Measurements from ENCODE around the gene WDR62.
A peak's percentile ranks its signal among the peaks of the same experiment; 100 is the strongest.
"Not testable (repeated sequence)": the region's sequence is repeated elsewhere in the genome, so short reads cannot be mapped to it uniquely, and the experiment has no call there.

Gene WDR62

GRCh38 chr19:36040495-36040894 is 14.2 kb upstream of the WDR62 start:
- DNase-seq = no peak

GRCh38 chr19:36041092-36041491 is 13.6 kb upstream of the WDR62 start:
- not testable (repeated sequence) for DNase-seq

DNA sequence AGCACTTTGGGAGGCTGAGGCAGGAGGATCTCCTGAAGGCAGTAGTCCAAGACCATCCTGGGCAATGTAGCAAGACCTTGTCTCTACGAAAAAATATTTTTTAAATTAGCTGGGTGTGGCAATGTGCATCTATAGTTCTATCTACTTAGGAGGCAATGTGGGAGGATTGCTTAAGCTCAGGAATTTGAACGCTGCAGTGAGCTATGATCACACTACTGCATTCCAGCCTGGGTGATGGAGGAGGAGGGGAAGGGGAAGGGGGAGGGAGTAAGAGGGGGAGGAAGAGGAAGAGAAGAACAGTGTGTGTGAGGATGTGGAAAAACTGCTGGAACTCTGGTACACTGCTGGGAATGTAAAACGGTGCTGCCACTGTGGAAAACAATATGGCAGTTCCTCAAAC is 12.9 kb upstream of the WDR62 start:
- peak; percentile 93 for DNase-seq

DNA sequence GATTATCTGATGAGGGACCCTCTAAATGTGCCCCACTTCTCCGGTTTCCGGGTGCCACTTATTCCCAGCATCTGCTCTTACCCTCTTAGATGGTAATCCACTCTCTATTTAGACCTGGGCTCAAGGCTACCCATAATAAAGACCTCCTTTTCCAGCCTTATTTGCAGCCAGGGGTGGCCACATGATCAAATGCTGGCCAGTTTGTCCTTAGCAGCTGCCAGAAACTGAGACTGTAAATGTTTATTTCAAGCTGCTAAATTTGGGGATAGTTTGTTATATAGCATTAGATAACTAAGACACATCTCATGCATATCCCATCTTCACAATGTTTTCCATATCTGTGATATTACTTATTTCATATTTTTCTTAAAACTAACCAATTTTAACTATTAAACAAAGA is 10.7 kb upstream of the WDR62 start:
- DNase-seq = no peak

DNA sequence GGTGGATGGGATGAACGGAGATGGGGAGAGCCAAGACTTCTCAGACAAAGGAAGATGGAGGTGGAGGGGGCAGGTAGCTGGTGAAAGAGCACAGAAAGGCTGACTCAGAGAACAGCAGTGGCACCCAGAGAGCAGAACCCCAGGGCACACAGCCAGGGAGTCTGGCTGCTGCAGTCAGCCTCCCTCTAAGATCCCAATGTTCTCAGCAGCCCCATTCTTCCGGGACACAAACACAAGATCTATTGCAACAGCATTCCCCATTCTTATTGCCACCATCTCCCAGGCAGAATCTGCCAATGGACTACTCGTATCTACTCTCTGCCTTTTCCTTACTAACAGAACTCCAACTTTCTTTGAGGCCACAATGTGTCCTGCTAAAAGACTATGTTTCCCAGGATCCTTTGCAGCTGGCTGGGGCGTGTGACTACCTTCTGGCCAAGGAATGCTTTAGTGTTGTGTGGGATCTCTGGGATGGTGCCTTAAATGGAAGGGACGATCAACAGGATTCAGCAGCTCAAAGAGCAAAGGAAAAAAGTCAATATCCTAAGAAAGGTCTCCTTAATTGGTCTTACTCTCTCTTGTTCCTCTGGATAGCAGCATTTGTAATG is 8.2 kb upstream of the WDR62 start:
- DNase-seq = no peak

GRCh38 chr19:36047835-36048234 is 6.9 kb upstream of the WDR62 start:
- no peak for DNase-seq

DNA sequence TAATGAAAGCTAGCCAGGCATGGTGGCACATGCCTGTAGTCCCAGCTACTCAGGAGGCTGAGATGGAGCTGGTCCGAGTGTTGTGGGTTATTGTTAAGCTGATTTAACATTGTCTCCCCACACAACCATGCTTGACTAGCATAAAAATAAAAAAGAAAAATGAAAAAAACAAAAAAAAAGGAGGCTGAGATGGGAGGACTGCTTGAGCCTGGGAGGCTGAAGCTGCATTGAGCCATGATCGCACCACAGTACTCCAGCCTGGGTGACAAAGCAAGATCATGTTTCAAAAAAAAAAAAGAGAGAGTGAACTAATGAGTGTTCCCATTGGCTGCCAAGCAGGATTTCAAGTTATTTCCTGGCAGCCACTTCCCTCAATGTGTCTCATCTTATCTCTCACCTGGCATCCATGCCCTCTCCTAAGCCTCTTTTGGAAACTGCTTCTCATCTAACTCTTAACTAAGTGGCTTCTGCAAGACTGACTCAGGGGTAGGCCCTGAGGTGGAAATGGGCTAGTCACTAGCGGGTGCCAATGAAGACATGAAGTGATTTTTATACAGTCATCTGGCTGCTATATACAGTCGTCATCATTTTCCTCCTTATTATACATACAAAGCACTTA is 5.5 kb upstream of the WDR62 start:
- no peak for DNase-seq

- no peak for DNase-seq
Measured at GRCh38 chr19:36051236-36051635, 3.5 kb upstream of the WDR62 start.

GRCh38 chr19:36051637-36052036 is 3.1 kb upstream of the WDR62 start:
- DNase-seq = no peak

DNA sequence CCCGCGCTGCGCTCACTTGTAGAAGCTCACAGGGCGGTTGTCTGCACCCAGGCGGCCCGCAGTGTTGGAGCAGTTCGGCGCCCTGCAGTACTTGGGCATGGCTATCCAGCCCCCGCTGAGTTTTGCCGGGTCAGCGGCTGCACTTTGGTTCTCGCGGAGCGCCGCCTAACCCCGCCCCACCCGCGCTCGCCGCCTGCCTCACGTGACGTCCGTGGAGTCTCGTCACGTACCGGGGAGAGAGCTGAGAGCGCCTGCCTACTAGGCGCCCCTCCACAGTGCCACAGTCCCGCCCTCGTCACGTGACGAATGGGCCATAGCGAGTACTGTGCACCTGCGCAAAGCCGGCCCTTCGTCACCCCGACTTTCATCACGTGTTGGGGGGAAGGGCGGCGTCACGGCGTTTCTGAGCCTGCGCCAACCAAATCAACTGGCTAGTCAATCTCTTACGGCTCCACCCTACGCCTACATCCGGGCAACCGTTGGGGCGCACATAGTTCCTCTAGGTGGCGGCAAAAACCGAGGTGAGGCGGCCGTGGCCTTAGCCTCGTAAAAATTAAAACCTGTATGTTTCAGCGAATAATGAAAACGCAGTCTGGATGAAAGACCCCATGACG is 471 bp upstream of the WDR62 start, which contains the start of gene THAP8:
TSS of gene THAP8 (minus strand) at position 167 of the 614 bp plus-strand sequence. CDS start at position 99, 68 bp downstream.
- peak; percentile 100 for DNase-seq

DNA sequence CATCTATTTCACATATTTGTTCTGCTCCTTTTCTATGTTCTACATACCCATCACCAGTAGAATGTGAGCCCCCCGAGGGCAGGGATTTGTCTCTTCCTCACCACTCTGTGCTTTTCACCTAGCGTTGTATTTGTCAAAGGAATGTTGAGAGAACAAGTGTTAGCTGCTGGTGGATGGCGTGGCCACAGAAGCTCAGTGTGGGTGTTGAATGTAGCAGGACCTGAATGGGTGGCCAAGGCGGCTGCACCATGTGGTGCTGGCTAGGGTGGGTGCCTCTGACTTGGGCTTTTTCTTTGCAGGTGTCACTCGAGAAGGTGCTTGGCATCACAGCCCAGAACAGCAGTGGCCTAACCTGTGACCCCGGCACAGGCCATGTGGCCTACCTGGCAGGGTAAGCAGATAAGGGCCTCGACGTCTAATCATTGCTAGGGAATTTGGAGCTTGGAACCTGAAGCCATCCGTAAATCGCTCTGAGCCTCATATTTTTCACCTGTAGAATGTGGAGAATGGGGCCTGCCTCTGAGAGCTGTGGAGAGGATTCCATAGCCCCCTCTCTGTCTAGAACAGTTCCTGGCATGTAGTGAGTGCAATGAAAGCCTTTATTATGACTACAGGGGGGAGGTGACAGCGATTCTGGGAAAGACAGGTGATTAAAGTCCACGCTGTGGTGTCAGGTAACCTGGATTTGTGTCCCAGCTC is 3.9 kb downstream of the WDR62 start:
- no peak for DNase-seq

- no peak for DNase-seq
Measured at GRCh38 chr19:36059180-36059910, 4.6 kb downstream of the WDR62 start.

- DNase-seq = peak; percentile 35
Measured at GRCh38 chr19:36060430-36060829, 5.7 kb downstream of the WDR62 start.

DNA sequence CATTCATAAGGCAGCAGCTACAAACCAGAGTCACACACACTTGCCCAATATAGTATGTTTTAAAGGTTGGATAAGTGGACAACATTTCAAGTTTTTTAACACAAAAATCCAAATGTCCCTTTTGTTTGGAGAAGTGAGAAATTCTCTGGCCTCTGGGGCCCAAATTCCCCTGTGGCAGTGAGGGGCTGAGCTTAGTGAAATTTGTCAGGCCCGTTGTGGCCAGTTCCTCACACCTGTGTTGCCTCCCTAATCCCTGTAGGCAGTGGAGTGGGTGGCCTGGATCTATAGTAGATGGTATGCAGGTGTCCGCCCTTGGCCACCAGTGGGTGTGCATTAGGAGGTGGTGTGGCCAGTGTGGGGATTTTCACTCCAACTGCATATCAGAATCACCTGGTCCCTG is 6.7 kb downstream of the WDR62 start:
- no peak for DNase-seq

- DNase-seq = no peak
Measured at GRCh38 chr19:36064826-36065225, 10.1 kb downstream of the WDR62 start.

GRCh38 chr19:36067681-36068080 is 13.0 kb downstream of the WDR62 start:
- DNase-seq = no peak

- DNase-seq = not testable (repeated sequence)
Measured at GRCh38 chr19:36068810-36069499, 14.3 kb downstream of the WDR62 start.

DNA sequence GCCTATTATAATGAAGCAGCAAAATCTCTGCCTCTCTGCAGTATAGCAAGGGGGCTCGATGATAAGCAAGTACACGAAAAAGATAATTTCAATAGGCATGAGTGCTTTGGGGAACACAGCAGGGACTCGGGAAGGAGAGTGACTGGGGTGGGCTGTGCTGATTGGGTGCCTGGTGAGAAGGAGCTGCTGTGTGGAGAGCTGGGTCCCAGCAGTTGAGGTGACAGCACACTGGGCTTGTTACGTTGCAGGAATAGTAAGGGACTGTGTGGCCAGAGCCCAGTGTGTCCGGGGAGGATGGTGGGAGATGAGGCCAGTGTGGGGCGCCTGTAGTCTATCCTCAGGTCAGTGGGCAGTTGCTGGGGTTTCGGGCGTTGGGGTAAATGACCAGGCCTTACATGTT is 17.4 kb downstream of the WDR62 start:
- no peak for DNase-seq

GRCh38 chr19:36073121-36073876 is 18.6 kb downstream of the WDR62 start:
- DNase-seq = no peak

DNA sequence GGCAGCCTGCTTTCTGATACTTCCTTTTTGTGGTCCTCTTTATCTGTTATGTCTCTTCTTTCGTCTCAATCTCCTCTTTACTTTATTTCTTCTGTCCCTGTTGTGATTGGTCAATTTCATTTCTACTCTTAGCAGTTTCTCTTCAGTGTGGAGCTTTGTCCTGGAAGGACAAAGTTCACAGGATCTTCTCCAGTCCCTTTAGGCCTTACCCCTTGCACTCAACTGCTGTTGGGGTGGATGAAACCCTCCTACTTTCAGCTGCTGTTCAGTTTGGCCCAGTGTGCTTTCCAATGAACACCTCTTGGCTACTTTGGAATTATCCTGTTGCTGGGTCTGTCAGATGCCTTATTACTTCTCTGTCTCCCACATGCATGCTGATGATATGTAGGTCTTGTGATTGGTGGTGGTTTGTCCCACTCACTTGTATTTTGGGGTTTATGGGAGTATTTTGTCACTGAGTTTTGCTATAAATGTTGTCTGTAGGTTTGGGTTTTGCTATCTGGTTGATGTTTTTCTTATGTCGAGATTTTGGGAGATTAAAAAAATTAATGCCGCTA is 24.8 kb downstream of the WDR62 start:
- DNase-seq = no peak

DNA sequence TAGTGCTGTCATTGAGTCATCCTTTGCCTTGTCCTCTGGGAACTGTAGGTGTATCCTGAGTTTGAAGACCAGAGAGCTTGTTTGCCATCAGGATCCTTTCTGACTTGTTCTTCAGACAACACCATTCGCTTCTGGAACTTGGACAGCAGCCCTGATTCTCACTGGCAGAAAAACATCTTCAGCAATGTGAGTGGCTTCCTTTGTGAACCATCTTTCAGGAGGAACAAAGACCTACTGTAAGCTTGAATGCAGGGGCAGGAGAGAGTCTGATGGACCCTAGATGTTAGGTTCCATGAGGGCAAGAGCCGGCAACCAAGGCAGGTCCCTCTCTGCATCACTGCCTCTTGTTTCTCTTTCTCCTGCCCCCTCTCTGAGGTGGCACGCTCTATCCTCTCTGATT is 26.7 kb downstream of the WDR62 start:
- no peak for DNase-seq

Measured in fibroblast of skin of scalp (primary cell).